Measurements from ENCODE around the gene TMC7.

- peak; percentile 26 for TF ChIP-seq CTCF (CRISPR knock-in tag; IDR thresholded peaks at IDR 0.05)
- TF ChIP-seq HDAC6 (IDR thresholded peaks at IDR 0.05; ENCODE audit: low read depth, low read length) = no peak
- peak; percentile 45; the same call in 1 of the 2 replicates for TF ChIP-seq CBFB (CRISPR knock-in tag; IDR thresholded peaks at IDR 0.05)
- TF ChIP-seq RFXANK (CRISPR knock-in tag; IDR thresholded peaks at IDR 0.05) = peak; percentile 74; the same call in 1 of the 2 replicates
- TF ChIP-seq EZH2 (conservative IDR thresholded peaks at IDR 0.05; ENCODE audit: low read depth, low read length) = no peak
- TF ChIP-seq REST (IDR thresholded peaks at IDR 0.05; ENCODE audit: borderline replicate concordance in 1 of 2, low read depth in 1 of 2, low read length in 2 of 2) = 0 out of 4 replicates have a peak, but pooled peaks of 1 of the 2 experiments have one; percentile 53
- TF ChIP-seq MATR3 (CRISPR knock-in tag; IDR thresholded peaks at IDR 0.05) = no peak
- peak; percentile 77; the same call in 1 of the 2 replicates for TF ChIP-seq ZFP91 (CRISPR knock-in tag; IDR thresholded peaks at IDR 0.05; ENCODE audit: borderline replicate concordance)
- no peak; the same call in 1 of the 2 replicates for TF ChIP-seq RAD21 (CRISPR knock-in tag; IDR thresholded peaks at IDR 0.05)
- TF ChIP-seq ZBTB25 (CRISPR knock-in tag; IDR thresholded peaks at IDR 0.05) = peak; percentile 91
- TF ChIP-seq KDM1A (CRISPR knock-in tag; IDR thresholded peaks at IDR 0.05) = peak; percentile 43; the same call in 1 of the 2 replicates
- peak; percentile 28 for TF ChIP-seq CCAR2 (optimal IDR thresholded peaks at IDR 0.05; ENCODE audit: low read depth, low read length)
- no peak for TF ChIP-seq ZNF512 (CRISPR knock-in tag; IDR thresholded peaks at IDR 0.05)
- peak; percentile 75 for TF ChIP-seq ELF1 (CRISPR knock-in tag; IDR thresholded peaks at IDR 0.05)
These were observed 22.1 kb downstream of the TMC7 start for GRCh38 chr16:19005561-19006445.
